Activated CD8-positive, alpha-beta memory T cell treated with anti-CD3 and anti-CD28 coated beads for 24 hours (primary cell): ENCODE data around the gene RNF220.

Experiments
- DNase-seq: peaks from one replicate; pipeline ENCODE4 v3.0.0-alpha.2; 2020

RNF220 gene

GRCh38 chr1:44616284-44616990 lies 211.4 kb downstream of the RNF220 start:
- DNase-seq: no peak

GRCh38 chr1:44616991-44617702 lies 212.1 kb downstream of the RNF220 start:
- DNase-seq: no peak

- DNase-seq: no peak
These were observed 212.6 kb downstream of the RNF220 start for GRCh38 chr1:44617703-44618029.

- DNase-seq: no peak
These were observed 214.3 kb downstream of the RNF220 start for GRCh38 chr1:44619261-44619900.

- no peak for DNase-seq
These were observed 215.0 kb downstream of the RNF220 start for GRCh38 chr1:44620072-44620471.

- DNase-seq: no peak
These were observed 216.8 kb downstream of the RNF220 start for GRCh38 chr1:44621841-44622286.

GRCh38 chr1:44624268-44624901 lies 219.3 kb downstream of the RNF220 start:
- DNase-seq: no peak

- DNase-seq: no peak
These were observed 220.3 kb downstream of the RNF220 start for GRCh38 chr1:44625348-44625747.

- no peak for DNase-seq
These were observed 224.1 kb downstream of the RNF220 start for GRCh38 chr1:44628962-44629756.

- no peak for DNase-seq
These were observed 225.1 kb downstream of the RNF220 start for GRCh38 chr1:44630116-44630515.

GRCh38 chr1:44631333-44631646 lies 226.2 kb downstream of the RNF220 start:
- no peak for DNase-seq

- peak; percentile 96 for DNase-seq
These were observed 226.8 kb downstream of the RNF220 start for GRCh38 chr1:44631647-44632539.

GRCh38 chr1:44632598-44632997 lies 227.5 kb downstream of the RNF220 start:
- no peak for DNase-seq

GRCh38 chr1:44634606-44635189 lies 229.6 kb downstream of the RNF220 start:
- no peak for DNase-seq

GRCh38 chr1:44635439-44635838 lies 230.4 kb downstream of the RNF220 start:
- DNase-seq: no peak

- no peak for DNase-seq
These were observed 231.1 kb downstream of the RNF220 start for GRCh38 chr1:44636083-44636687.

- no peak for DNase-seq
These were observed 231.9 kb downstream of the RNF220 start for GRCh38 chr1:44636688-44637598.

- no peak for DNase-seq
These were observed 232.8 kb downstream of the RNF220 start for GRCh38 chr1:44637702-44638411.

GRCh38 chr1:44640200-44640853 lies 235.3 kb downstream of the RNF220 start:
- no peak for DNase-seq
